Lung (tissue), 12 donors: ENCODE data around the gene SETX. TPM values are rescaled to one million over a fixed set of nuclear protein-coding genes. Genes with fewer than 3 reads are reported as not detected.
A peak's percentile ranks its signal among the peaks of the same experiment; 100 is the strongest.

Source experiments
- ATAC-seq: fragments of 200-7000 bp; cut with Tn5 transposase; one replicate; pipeline ENCODE4 v1.9.1; 2020; ENCODE audit warnings: moderate number of reproducible peaks; ENCODE audit not compliant: insufficient read depth, low FRiP score
- DNase-seq, 3 donors: peaks; one replicate each; pipeline ENCODE4 v3.0.0-alpha.2; 2013 to 2017
- H3K27ac ChIP-seq, 2 donors: one replicate each; pipeline ENCODE4 v1.5.1; 2013; ENCODE audit warnings: mild to moderate bottlenecking in 2 of 2, moderate library complexity in 2 of 2, control low read depth in 1 of 2, inconsistent platforms in 1 of 2, low read depth in 1 of 2, low read length in 1 of 2
- H3K27me3 ChIP-seq, 3 donors: one replicate each; pipeline ENCODE4 v1.5.1; 2013; ENCODE audit warnings: low read length in 2 of 3; ENCODE audit not compliant: control insufficient read depth in 3 of 3, insufficient read depth in 3 of 3
- H3K36me3 ChIP-seq, 4 donors: one replicate each; pipeline ENCODE4 v1.5.1; 2013; ENCODE audit warnings: low read length in 4 of 4, mild to moderate bottlenecking in 1 of 4, moderate library complexity in 1 of 4; ENCODE audit not compliant: control insufficient read depth in 4 of 4, insufficient read depth in 4 of 4
- H3K4me1 ChIP-seq, 5 donors: one replicate each; pipeline ENCODE4 v1.5.1; 2013; ENCODE audit warnings: low read length in 5 of 5, mild to moderate bottlenecking in 2 of 5, moderate library complexity in 1 of 5; ENCODE audit not compliant: control insufficient read depth in 5 of 5, insufficient read depth in 5 of 5
- H3K4me3 ChIP-seq: one replicate; pipeline ENCODE4 v1.5.1; 2013; ENCODE audit warnings: mild to moderate bottlenecking, control low read depth, moderate library complexity
- H3K9ac ChIP-seq, 2 donors: one replicate each; pipeline ENCODE4 v1.5.1; 2013; ENCODE audit warnings: low read length in 2 of 2, control low read depth in 1 of 2; ENCODE audit not compliant: insufficient read depth in 1 of 2
- H3K9me3 ChIP-seq, 4 donors: one replicate each; pipeline ENCODE4 v1.5.1; 2013; ENCODE audit warnings: low read length in 3 of 4, mild to moderate bottlenecking in 1 of 4, moderate library complexity in 1 of 4; ENCODE audit not compliant: control insufficient read depth in 4 of 4, insufficient read depth in 3 of 4
- CTCF ChIP-seq: IDR thresholded peaks from 2 replicates; pipeline ENCODE4 v1.5.1; 2012; ENCODE audit warnings: mild to moderate bottlenecking; ENCODE audit errors: control extremely low read depth, extremely low read depth
- WGBS, 2 donors: extraction: QIAGEN DNeasy Blood & Tissue Kit; methylation state at CpG; one replicate each; pipeline ENCODE4 v1.1.7; 2013; 5-methylcytosine and 5-hydroxymethylcytosine counted together
- polyA plus RNA-seq, 2 donors: library from polyadenylated mRNA; stranded (reverse); fragments of 200-250 nt; gene quantifications; one replicate each; pipeline ENCODE4 v1.2.1, GENCODE V29; 2013
- total RNA-seq, 2 donors: library from RNA; depleted of rRNA in 1 of 2; stranded (reverse); fragments of >200 nt in 1 of 2; gene quantifications; one replicate each; pipeline ENCODE4 v1.2.1, GENCODE V29; 2014 to 2021
- donor health status: control.
- donor health status: control.
- donor health status: Bipolar disorder and iron deficiency.
- donor health status: healthy.
- donor health status: DM: yes; HTN: yes; CAD: no.

Gene SETX
- total and polyA plus RNA-seq, 4 donors, result 14.6 to 90.0 (median 34.2) TPM

- Histone ChIP-seq H3K4me1 (peaks cover 0 to 31% (median 7%) of the 10 kb centered on the region in 5 donors), H3K9ac (no peak overlapping the region), H3K36me3 (no peaks in the 10 kb centered on the region), H3K4me3 (peak overlapping the region; percentile 55), H3K27me3 (peaks cover 0 to 16% (median 0%) of the 10 kb centered on the region in 3 donors), H3K9me3 (no peaks in the 10 kb centered on the region), H3K27ac (peak overlapping the region in 1 of 2 donors; percentile 32)
- WGBS, 2 donors, result 1% methylated on average over 45 to 81 of the region's 81 CpGs
- DNase-seq (peak; percentile 40 to 66 (median 60)), ATAC-seq (no peak)
- TF ChIP-seq CTCF, result no peak
Observed at GRCh38 chr9:132241840-132242620, 112.8 kb downstream of the SETX start.

- WGBS, 2 donors, result 0% methylated on average over 17 to 33 of the region's 33 CpGs
- Histone ChIP-seq H3K9me3 (no peaks in the 10 kb centered on the region), H3K4me1 (peaks cover 0 to 31% (median 7%) of the 10 kb centered on the region in 5 donors), H3K27me3 (peaks cover 0 to 13% (median 0%) of the 10 kb centered on the region in 3 donors), H3K9ac (no peak overlapping the region), H3K36me3 (no peaks in the 10 kb centered on the region), H3K27ac (peak overlapping the region in 1 of 2 donors; percentile 32), H3K4me3 (peak overlapping the region; percentile 55)
- no peak for ATAC-seq
- DNase-seq, result no peak
- TF ChIP-seq CTCF, result no peak
Observed at GRCh38 chr9:132241483-132241839, 113.3 kb downstream of the SETX start.

DNA sequence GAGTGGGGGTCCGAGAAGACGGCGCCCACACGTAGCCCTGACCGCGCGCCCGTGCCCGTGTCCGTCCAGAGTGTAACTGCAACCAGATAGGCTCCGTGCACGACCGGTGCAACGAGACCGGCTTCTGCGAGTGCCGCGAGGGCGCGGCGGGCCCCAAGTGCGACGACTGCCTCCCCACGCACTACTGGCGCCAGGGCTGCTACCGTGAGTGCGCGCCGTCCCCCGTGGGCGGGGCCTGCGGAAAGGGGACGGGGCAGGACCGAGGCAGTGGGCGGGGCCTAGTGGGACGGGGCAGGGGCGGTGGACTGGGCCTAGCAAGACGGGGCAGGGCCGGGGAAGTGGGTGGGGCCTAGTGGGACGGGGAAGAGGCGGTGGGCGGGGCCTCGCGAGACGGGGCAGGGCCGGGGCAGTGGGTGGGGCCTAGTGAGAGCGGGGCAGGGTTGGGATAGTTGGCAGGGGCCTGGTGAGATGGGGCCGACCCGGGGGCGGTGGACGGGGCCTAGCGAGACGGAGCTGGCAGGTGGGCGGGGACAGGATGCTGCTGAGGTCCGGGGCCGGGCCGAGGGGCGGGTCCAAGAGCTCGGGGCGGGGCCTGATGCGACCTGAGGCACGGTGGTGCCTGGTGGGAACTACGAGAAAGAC, 113.8 kb downstream of the SETX start:
- Histone ChIP-seq H3K4me3 (peak overlapping the region; percentile 55), H3K9ac (no peak overlapping the region), H3K9me3 (no peaks in the 10 kb centered on the region), H3K36me3 (no peaks in the 10 kb centered on the region), H3K27ac (peak overlapping the region in 1 of 2 donors; percentile 23), H3K27me3 (peaks cover 0 to 13% (median 0%) of the 10 kb centered on the region in 3 donors), H3K4me1 (peaks cover 0 to 28% (median 7%) of the 10 kb centered on the region in 5 donors)
- 4% methylated on average over 63 of the region's 63 CpGs for WGBS, 2 donors
- TF ChIP-seq CTCF, result no peak
- DNase-seq (peak; percentile 88 to 95 (median 91)), ATAC-seq (peak; percentile 97)
